Body of pancreas (tissue), 4 donors: ENCODE results near the gene C1QTNF4.

Source experiments
- POLR2A ChIP-seq, 3 donors: fragments of 450-650 bp; IDR thresholded peaks; one replicate each; pipeline ENCODE4 v1.6.1; 2016; ENCODE audit warnings: antibody characterized with exemption in 3 of 3, mild to moderate bottlenecking in 2 of 3
- TF ChIP-seq, protein P1 (sequence below), 7 experiments: fragments of 450-650 bp in 4 of 7; fragments of 200-600 bp in 3 of 7; sonication (generic) in 3 of 7; IDR thresholded peaks; one replicate each; pipeline ENCODE4 v1.5.1; 2016 to 2019; ENCODE audit warnings: antibody characterized with exemption in 7 of 7

DNA sequence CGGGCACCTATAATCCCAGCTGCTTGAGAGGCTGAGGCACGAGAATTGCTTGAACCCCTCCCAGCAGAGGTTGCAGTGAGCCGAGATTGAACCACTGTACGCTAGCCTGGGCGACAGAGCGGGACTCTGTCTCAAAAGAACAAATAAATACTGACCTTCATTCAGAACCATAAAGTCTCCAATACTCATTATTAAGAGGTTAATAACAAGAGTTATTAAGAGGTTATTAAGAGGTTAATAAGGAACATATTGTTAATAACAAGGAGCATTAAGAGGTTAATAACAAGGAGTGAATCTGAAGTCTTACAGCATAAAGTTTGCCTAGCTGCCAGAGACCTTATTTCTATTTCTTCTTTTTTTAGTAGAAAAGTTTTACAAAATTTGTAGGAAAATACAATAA, 48.9 kb downstream of the C1QTNF4 start:
- TF ChIP-seq, protein P1, sequence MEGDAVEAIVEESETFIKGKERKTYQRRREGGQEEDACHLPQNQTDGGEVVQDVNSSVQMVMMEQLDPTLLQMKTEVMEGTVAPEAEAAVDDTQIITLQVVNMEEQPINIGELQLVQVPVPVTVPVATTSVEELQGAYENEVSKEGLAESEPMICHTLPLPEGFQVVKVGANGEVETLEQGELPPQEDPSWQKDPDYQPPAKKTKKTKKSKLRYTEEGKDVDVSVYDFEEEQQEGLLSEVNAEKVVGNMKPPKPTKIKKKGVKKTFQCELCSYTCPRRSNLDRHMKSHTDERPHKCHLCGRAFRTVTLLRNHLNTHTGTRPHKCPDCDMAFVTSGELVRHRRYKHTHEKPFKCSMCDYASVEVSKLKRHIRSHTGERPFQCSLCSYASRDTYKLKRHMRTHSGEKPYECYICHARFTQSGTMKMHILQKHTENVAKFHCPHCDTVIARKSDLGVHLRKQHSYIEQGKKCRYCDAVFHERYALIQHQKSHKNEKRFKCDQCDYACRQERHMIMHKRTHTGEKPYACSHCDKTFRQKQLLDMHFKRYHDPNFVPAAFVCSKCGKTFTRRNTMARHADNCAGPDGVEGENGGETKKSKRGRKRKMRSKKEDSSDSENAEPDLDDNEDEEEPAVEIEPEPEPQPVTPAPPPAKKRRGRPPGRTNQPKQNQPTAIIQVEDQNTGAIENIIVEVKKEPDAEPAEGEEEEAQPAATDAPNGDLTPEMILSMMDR (IDR thresholded peaks at IDR 0.05): no peak
- no peak for TF ChIP-seq POLR2A (IDR thresholded peaks at IDR 0.05)
